Activated CD8-positive, alpha-beta T cell treated with anti-CD3 and anti-CD28 coated beads, Interleukin-2, amount 10 ng/mL, durations not matched to agents 7 days and 5 days (primary cell): ENCODE measurements around the gene UTF1. TPM values are rescaled to one million over a fixed set of nuclear protein-coding genes. Genes with fewer than 3 reads are reported as not detected.

ENCODE experiments used
- ATAC-seq: fragments of 150-1000 bp; cut with Tn5 transposase; one replicate; pipeline ENCODE4 v1.10.0; 2021; ENCODE audit warnings: moderate library complexity
- CTCF ChIA-PET: fragments of 350-600 bp; sonication (Branson Sonifier 250); formaldehyde crosslinking; loops from one replicate; lab custom pipeline; 2021; ENCODE audit warnings: antibody characterized with exemption; lab: Charles Lee
- POLR2A ChIA-PET: fragments of 350-600 bp; sonication (Branson Sonifier 250); formaldehyde crosslinking; loops from one replicate; lab custom pipeline; 2021; ENCODE audit warnings: antibody characterized with exemption; lab: Charles Lee
- DNase-seq: peaks from one replicate; pipeline ENCODE4 v3.0.0-alpha.2; 2020
- H3K27ac Mint-ChIP-seq: one replicate; pipeline ENCODE4 v1.8.0; 2021; ENCODE audit warnings: mild to moderate bottlenecking, mixed read lengths
- H3K27me3 Mint-ChIP-seq: one replicate; pipeline ENCODE4 v1.8.0; 2021; ENCODE audit warnings: low read depth, mixed read lengths
- H3K36me3 Mint-ChIP-seq: one replicate; pipeline ENCODE4 v1.8.0; 2021; ENCODE audit warnings: low read depth, mixed read lengths
- H3K4me1 Mint-ChIP-seq: one replicate; pipeline ENCODE4 v1.8.0; 2021; ENCODE audit warnings: low read depth, mixed read lengths
- H3K4me3 Mint-ChIP-seq: one replicate; pipeline ENCODE4 v1.8.0; 2021; ENCODE audit warnings: mild to moderate bottlenecking, mixed read lengths
- H3K9me3 Mint-ChIP-seq: one replicate; pipeline ENCODE4 v1.8.0; 2022; ENCODE audit warnings: mixed read lengths; ENCODE audit not compliant: insufficient read depth
- total RNA-seq, 2 experiments: library from RNA; stranded (reverse); gene quantifications; one replicate each; pipeline ENCODE4 v1.2.3, GENCODE V29; 2021

The UTF1 gene
- total RNA-seq, 2 experiments from 2014 or later, result not detected

- Mint-ChIP-seq H3K4me1 (peaks cover 6% of the 10 kb centered on the region), H3K36me3 (no peaks in the 10 kb centered on the region), H3K9me3 (no peaks in the 10 kb centered on the region), H3K27me3 (no peaks in the 10 kb centered on the region), H3K4me3 (no peak overlapping the region), H3K27ac (no peak overlapping the region)
- ATAC-seq, result no peak
- POLR2A ChIA-PET, result no interaction called here
- no peak for DNase-seq
- CTCF ChIA-PET, result no interaction called here
Measured at GRCh38 chr10:133206356-133207040, 23.5 kb upstream of the UTF1 start.

- Mint-ChIP-seq H3K36me3 (no peaks in the 10 kb centered on the region), H3K9me3 (no peaks in the 10 kb centered on the region), H3K27ac (no peak overlapping the region), H3K27me3 (no peaks in the 10 kb centered on the region), H3K4me3 (no peak overlapping the region), H3K4me1 (peaks cover 7% of the 10 kb centered on the region)
- ChIA-PET CTCF (no interaction called here), POLR2A (no interaction called here)
- no peak for DNase-seq
- no peak for ATAC-seq
Measured at GRCh38 chr10:133207041-133207600, 22.9 kb upstream of the UTF1 start.

- POLR2A ChIA-PET, result no interaction called here
- no peak for DNase-seq
- Mint-ChIP-seq H3K27me3 (no peaks in the 10 kb centered on the region), H3K36me3 (no peaks in the 10 kb centered on the region), H3K4me1 (peaks cover 7% of the 10 kb centered on the region), H3K27ac (no peak overlapping the region), H3K4me3 (no peak overlapping the region), H3K9me3 (no peaks in the 10 kb centered on the region)
- ATAC-seq, result no peak
- CTCF ChIA-PET, result no interaction called here
Measured at GRCh38 chr10:133207627-133208026, 22.4 kb upstream of the UTF1 start.

GRCh38 chr10:133208466-133208865, 21.6 kb upstream of the UTF1 start:
- Mint-ChIP-seq H3K4me3 (no peak overlapping the region), H3K36me3 (no peaks in the 10 kb centered on the region), H3K27me3 (no peaks in the 10 kb centered on the region), H3K9me3 (no peaks in the 10 kb centered on the region), H3K27ac (no peak overlapping the region), H3K4me1 (peaks cover 7% of the 10 kb centered on the region)
- POLR2A ChIA-PET, result no interaction called here
- CTCF ChIA-PET, result no interaction called here
- ATAC-seq, result no peak
- DNase-seq, result no peak

- H3K9me3 Mint-ChIP-seq, result no peaks in the 10 kb centered on the region
Measured at GRCh38 chr10:133209117-133209516, 20.9 kb upstream of the UTF1 start.

GRCh38 chr10:133209641-133210040, 20.4 kb upstream of the UTF1 start:
- ATAC-seq, result no peak
- peaks cover 7% of the 10 kb centered on the region for H3K4me1 Mint-ChIP-seq

More at GRCh38 chr10:133209117-133209516, 20.9 kb upstream of the UTF1 start:
- H3K27me3 Mint-ChIP-seq, result no peaks in the 10 kb centered on the region
- ChIA-PET POLR2A (no interaction called here), CTCF (no interaction called here)
- ATAC-seq, result no peak
- DNase-seq, result no peak
- no peak overlapping the region for H3K27ac Mint-ChIP-seq
- no peak overlapping the region for H3K4me3 Mint-ChIP-seq
- H3K4me1 Mint-ChIP-seq, result peaks cover 7% of the 10 kb centered on the region
- H3K36me3 Mint-ChIP-seq, result no peaks in the 10 kb centered on the region

GRCh38 chr10:133210398-133211140, 19.4 kb upstream of the UTF1 start:
- H3K36me3 Mint-ChIP-seq, result no peaks in the 10 kb centered on the region
- peaks cover 7% of the 10 kb centered on the region for H3K4me1 Mint-ChIP-seq
- H3K27me3 Mint-ChIP-seq, result no peaks in the 10 kb centered on the region
- DNase-seq (peak; percentile 49), ATAC-seq (peak; percentile 49)
- H3K4me3 Mint-ChIP-seq, result peak overlapping the region; percentile 16
- peak overlapping the region; percentile 61 for H3K27ac Mint-ChIP-seq
- H3K9me3 Mint-ChIP-seq, result no peaks in the 10 kb centered on the region
- ChIA-PET POLR2A (no interaction called here), CTCF (no interaction called here)

More at GRCh38 chr10:133209641-133210040, 20.4 kb upstream of the UTF1 start:
- Mint-ChIP-seq H3K36me3 (no peaks in the 10 kb centered on the region), H3K27ac (no peak overlapping the region), H3K9me3 (no peaks in the 10 kb centered on the region), H3K27me3 (no peaks in the 10 kb centered on the region), H3K4me3 (no peak overlapping the region)
- CTCF ChIA-PET, result no interaction called here
- POLR2A ChIA-PET, result no interaction called here
- no peak for DNase-seq

GRCh38 chr10:133211141-133211830, 18.7 kb upstream of the UTF1 start:
- ATAC-seq, result no peak
- CTCF ChIA-PET, result no interaction called here

GRCh38 chr10:133211959-133212852, 17.8 kb upstream of the UTF1 start:
- no peak for ATAC-seq
- H3K4me1 Mint-ChIP-seq, result peaks cover 7% of the 10 kb centered on the region
- H3K27ac Mint-ChIP-seq, result no peak overlapping the region
- no peak overlapping the region for H3K4me3 Mint-ChIP-seq
- ChIA-PET CTCF (no interaction called here), POLR2A (no interaction called here)
- no peaks in the 10 kb centered on the region for H3K27me3 Mint-ChIP-seq
- no peak for DNase-seq
- H3K9me3 Mint-ChIP-seq, result no peaks in the 10 kb centered on the region
- no peaks in the 10 kb centered on the region for H3K36me3 Mint-ChIP-seq

More at GRCh38 chr10:133211141-133211830, 18.7 kb upstream of the UTF1 start:
- no peak overlapping the region for H3K27ac Mint-ChIP-seq
- no peak overlapping the region for H3K4me3 Mint-ChIP-seq
- no peaks in the 10 kb centered on the region for H3K27me3 Mint-ChIP-seq
- DNase-seq, result no peak
- no peaks in the 10 kb centered on the region for H3K36me3 Mint-ChIP-seq
- POLR2A ChIA-PET, result no interaction called here
- H3K9me3 Mint-ChIP-seq, result no peaks in the 10 kb centered on the region
- peaks cover 7% of the 10 kb centered on the region for H3K4me1 Mint-ChIP-seq

- Mint-ChIP-seq H3K36me3 (no peaks in the 10 kb centered on the region), H3K27ac (no peak overlapping the region), H3K9me3 (no peaks in the 10 kb centered on the region), H3K4me1 (peaks cover 7% of the 10 kb centered on the region), H3K4me3 (no peak overlapping the region), H3K27me3 (no peaks in the 10 kb centered on the region)
- ChIA-PET POLR2A (no interaction called here), CTCF (no interaction called here)
- ATAC-seq (no peak), DNase-seq (no peak)
Measured at GRCh38 chr10:133212853-133213494, 17.0 kb upstream of the UTF1 start.
